ENCODE data around the gene HHATL.

The HHATL gene

GRCh38 chr3:42702066-42702951 lies at the start of gene HHATL:
Gene HHATL, minus strand, starts transcription at chr3:42702798. Its CDS starts 1,972 bp downstream, at chr3:42700826.
- TF ChIP-seq ZFX (IDR thresholded peaks at IDR 0.05; ENCODE audit: borderline replicate concordance) (no peak), CTCF (IDR thresholded peaks at IDR 0.05) (no peak)

GRCh38 chr3:42751609-42752008 lies 49.0 kb upstream of the HHATL start:
- no peak overlapping the region for H3K27ac ChIP-seq

More at GRCh38 chr3:42702066-42702951, at the start of gene HHATL:
- no peak within 1 kb of the TSS for H3K27ac ChIP-seq

GRCh38 chr3:42750834-42751233 lies 48.2 kb upstream of the HHATL start:
- no peak overlapping the region for H3K27ac ChIP-seq
- no peak for TF ChIP-seq ZFX (IDR thresholded peaks at IDR 0.05; ENCODE audit: borderline replicate concordance)
- TF ChIP-seq CTCF (IDR thresholded peaks at IDR 0.05) = no peak

More at GRCh38 chr3:42751609-42752008, 49.0 kb upstream of the HHATL start:
- TF ChIP-seq ZFX (IDR thresholded peaks at IDR 0.05; ENCODE audit: borderline replicate concordance) (no peak), CTCF (IDR thresholded peaks at IDR 0.05) (no peak)

- no peak overlapping the region for H3K27ac ChIP-seq
- TF ChIP-seq CTCF (IDR thresholded peaks at IDR 0.05) (no peak), ZFX (IDR thresholded peaks at IDR 0.05; ENCODE audit: borderline replicate concordance) (no peak)
Observed at GRCh38 chr3:42749753-42750231, 47.2 kb upstream of the HHATL start.

GRCh38 chr3:42749025-42749752 lies 46.6 kb upstream of the HHATL start:
- no peak overlapping the region for H3K27ac ChIP-seq
- TF ChIP-seq ZFX (IDR thresholded peaks at IDR 0.05; ENCODE audit: borderline replicate concordance) (no peak), CTCF (IDR thresholded peaks at IDR 0.05) (no peak)

- H3K27ac ChIP-seq = no peak overlapping the region
- TF ChIP-seq ZFX (IDR thresholded peaks at IDR 0.05; ENCODE audit: borderline replicate concordance) (no peak), CTCF (IDR thresholded peaks at IDR 0.05) (no peak)
Observed at GRCh38 chr3:42747581-42747980, 45.0 kb upstream of the HHATL start.
